PC-9 (cell line): Measurements from ENCODE around the gene ROBO4.

Source experiments
- CTCF ChIP-seq: fragments of 200-600 bp; sonication (generic); conservative IDR thresholded peaks from 2 replicates; pipeline ENCODE4 v1.6.1; 2017; ENCODE audit warnings: mixed run types, antibody characterized with exemption, mild to moderate bottlenecking, moderate library complexity
- EZH2 ChIP-seq: fragments of 200-600 bp; sonication (generic); IDR thresholded peaks from 2 replicates; pipeline ENCODE4 v1.8.0; 2017; ENCODE audit warnings: antibody characterized with exemption, low read depth

DNA sequence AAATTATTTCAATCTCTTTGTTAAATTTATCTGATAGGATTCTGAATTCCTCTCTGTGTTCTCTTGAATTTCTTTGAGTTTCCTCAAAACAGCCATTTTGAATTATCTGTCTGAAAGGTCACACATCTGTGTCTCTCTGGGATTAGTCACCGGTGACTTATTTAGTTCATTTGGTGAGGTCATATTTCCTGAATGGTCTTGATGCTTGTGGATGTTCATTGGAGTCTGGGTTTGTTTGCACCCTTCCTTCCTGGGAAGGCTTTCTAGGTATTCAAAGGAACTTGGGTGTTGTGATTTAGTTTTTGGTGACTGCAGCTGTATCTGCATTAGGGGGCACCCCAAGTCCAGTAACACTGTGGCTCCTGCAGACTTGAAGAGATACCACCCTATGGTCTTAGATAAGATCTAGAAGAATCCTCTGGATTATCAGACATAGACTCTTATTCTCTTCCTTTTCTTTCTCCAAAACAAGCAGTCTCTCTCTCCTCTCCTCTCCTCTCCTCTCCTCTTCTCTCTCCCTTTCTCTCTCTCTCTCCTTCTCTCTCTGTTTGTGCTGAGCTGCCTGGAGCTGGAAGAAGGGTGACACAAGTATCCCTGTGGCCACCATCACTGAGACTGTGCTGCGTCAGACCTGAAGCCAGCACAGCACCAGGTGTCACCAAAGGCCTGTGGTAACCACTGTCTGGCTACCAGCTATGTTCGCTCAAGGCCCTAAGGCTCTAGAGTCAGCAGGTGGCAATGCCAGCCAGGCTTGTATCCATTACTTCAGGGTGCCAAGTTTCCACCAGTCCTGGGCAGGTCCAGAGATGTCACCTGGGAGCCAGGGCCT lies 18.1 kb upstream of the ROBO4 start:
- TF ChIP-seq CTCF: no peak
- TF ChIP-seq EZH2: no peak
